Measurements from ENCODE around the gene ZEB2. TPM values are rescaled to one million over a fixed set of nuclear protein-coding genes. Genes with fewer than 3 reads are reported as not detected.
A peak's percentile ranks its signal among the peaks of the same experiment; 100 is the strongest.

Gene ZEB2
- total RNA-seq, 1 experiment from 2014 or later, result 1.2 TPM

DNA sequence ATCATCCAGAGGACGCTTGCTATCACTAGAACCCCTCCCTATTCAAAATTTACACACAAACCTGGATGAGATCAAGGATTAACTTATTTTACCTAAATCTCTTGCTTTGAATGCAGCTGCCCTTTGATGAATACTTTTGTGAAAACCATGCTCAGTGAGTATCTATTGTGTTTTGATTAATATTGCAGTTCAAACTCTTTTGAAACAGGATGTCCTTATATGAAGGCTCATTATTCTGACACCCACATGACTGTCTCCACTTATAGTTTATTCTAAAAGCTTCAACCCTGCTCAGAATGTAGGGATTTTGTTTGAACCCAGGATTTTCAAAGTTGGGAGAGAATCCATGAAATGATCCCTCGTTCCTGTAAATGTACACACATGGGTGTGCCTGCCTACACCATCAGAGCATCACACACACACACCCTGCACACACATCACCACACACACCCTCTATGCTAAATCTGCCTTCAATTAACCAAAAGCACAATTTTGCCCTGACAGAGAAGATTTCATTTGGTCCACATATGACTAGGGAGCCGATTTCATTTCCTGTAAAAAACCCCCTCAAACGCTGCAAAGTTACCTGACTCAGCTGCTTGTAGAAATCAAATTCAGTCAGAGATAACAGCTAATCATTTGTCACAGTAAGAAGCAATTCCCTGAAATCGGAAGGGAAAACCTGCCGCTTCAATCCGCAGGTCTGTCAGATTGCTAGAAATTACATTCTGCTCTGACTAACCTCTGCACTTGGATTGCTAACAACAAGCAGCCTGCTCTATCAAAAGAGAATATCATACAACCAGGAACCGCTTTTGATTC is 65.2 kb downstream of the ZEB2 start:
- H3K4me2 ChIP-seq (ENCODE audit: insufficient read depth, insufficient read length, low read length), result no peak overlapping the region
- no peak overlapping the region for H2BK20ac ChIP-seq (ENCODE audit: low read depth, low read length, poor library complexity, severe bottlenecking)
- H2AFZ ChIP-seq (ENCODE audit: low read length), result no peak overlapping the region
- TF ChIP-seq, protein P1, sequence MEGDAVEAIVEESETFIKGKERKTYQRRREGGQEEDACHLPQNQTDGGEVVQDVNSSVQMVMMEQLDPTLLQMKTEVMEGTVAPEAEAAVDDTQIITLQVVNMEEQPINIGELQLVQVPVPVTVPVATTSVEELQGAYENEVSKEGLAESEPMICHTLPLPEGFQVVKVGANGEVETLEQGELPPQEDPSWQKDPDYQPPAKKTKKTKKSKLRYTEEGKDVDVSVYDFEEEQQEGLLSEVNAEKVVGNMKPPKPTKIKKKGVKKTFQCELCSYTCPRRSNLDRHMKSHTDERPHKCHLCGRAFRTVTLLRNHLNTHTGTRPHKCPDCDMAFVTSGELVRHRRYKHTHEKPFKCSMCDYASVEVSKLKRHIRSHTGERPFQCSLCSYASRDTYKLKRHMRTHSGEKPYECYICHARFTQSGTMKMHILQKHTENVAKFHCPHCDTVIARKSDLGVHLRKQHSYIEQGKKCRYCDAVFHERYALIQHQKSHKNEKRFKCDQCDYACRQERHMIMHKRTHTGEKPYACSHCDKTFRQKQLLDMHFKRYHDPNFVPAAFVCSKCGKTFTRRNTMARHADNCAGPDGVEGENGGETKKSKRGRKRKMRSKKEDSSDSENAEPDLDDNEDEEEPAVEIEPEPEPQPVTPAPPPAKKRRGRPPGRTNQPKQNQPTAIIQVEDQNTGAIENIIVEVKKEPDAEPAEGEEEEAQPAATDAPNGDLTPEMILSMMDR (conservative IDR thresholded peaks at IDR 0.05), result no peak
- peaks cover 6% of the 10 kb centered on the region for H3K27me3 Mint-ChIP-seq (ENCODE audit: low read depth)
- no peak overlapping the region for H3K23ac ChIP-seq (ENCODE audit: insufficient read length, low read depth, low read length)
- H3K79me1 ChIP-seq (ENCODE audit: insufficient read depth, low read depth, low read length, poor library complexity, severe bottlenecking), result no peaks in the 10 kb centered on the region
- no peak overlapping the region for H3T11ph ChIP-seq (ENCODE audit: low read length)
- no peak overlapping the region for H3K27ac ChIP-seq (ENCODE audit: insufficient read length, low read depth, low read length)
- no CpG with 5 or more reads among the region's 8 CpGs for WGBS (ENCODE audit: extremely low coverage, insufficient read length, low lambda C conversion rate)
- H3K14ac ChIP-seq (ENCODE audit: insufficient read depth, low read length), result no peak overlapping the region
- H3K4ac ChIP-seq (ENCODE audit: low read depth, low read length), result no peak overlapping the region
- no peaks in the 10 kb centered on the region; the same call in 1 of the 2 replicates for H3K27me3 ChIP-seq (ENCODE audit: insufficient read depth, low read length)
- H3K56ac ChIP-seq (ENCODE audit: insufficient read length, low read depth, low read length), result no peak overlapping the region
- H2BK15ac ChIP-seq (ENCODE audit: low read depth, low read length), result no peak overlapping the region
- H4K8ac ChIP-seq (replicated peaks; ENCODE audit: insufficient read length, low read depth, low read length), result no peak overlapping the region
- H2AK5ac ChIP-seq (ENCODE audit: insufficient read length, low read length), result no peak overlapping the region
- peaks cover 31 to 43% of the 10 kb centered on the region in 2 experiments for H3K4me1 Mint-ChIP-seq
- no peak overlapping the region for H4K5ac ChIP-seq (ENCODE audit: insufficient read length, low read depth, low read length)
- no peak overlapping the region for H4K91ac ChIP-seq (ENCODE audit: insufficient read length, low read depth, low read length)
- H3K79me2 ChIP-seq (ENCODE audit: insufficient read depth, low read length), result no peaks in the 10 kb centered on the region
- no peaks in the 10 kb centered on the region for H3K23me2 ChIP-seq (ENCODE audit: insufficient read length, low read depth, low read length, poor library complexity, severe bottlenecking)
- no peaks in the 10 kb centered on the region for H3K9me3 Mint-ChIP-seq
- H3K9me3 ChIP-seq (ENCODE audit: control insufficient read depth, low read depth, low read length), result no peaks in the 10 kb centered on the region
- peaks cover 4% of the 10 kb centered on the region; the same call in 1 of the 2 replicates for H3K4me1 ChIP-seq (ENCODE audit: insufficient read depth, low read length)
- H2BK120ac ChIP-seq (ENCODE audit: low read depth, low read length, poor library complexity, severe bottlenecking), result no peak overlapping the region
- peak overlapping the region in 1 of 3 experiments; percentile 9; a peak in 2 of 7 replicates for H3K27ac Mint-ChIP-seq
- H3K4me3 Mint-ChIP-seq, result no peak overlapping the region
- H3K36me3 Mint-ChIP-seq (ENCODE audit: insufficient read depth in 1 of 3, low read depth in 3 of 3), result no peaks in the 10 kb centered on the region
- H3K9ac ChIP-seq (ENCODE audit: extremely low read depth, insufficient read length, low read length), result no peak overlapping the region
- no peak overlapping the region for H2BK5ac ChIP-seq (ENCODE audit: insufficient read length, low read length)
- H4K20me1 ChIP-seq (ENCODE audit: control insufficient read depth, insufficient read depth, insufficient read length), result no peaks in the 10 kb centered on the region
- DNase-seq, result no peak
- H3K18ac ChIP-seq (ENCODE audit: insufficient read length, low read depth, low read length), result no peak overlapping the region
- no peak overlapping the region for H2BK12ac ChIP-seq (ENCODE audit: insufficient read length, low read depth, low read length)

All from H9 (cell line).